ENCODE measurements around the gene SUSD1.

Gene SUSD1

GRCh38 chr9:112110777-112111113 lies 64.4 kb downstream of the SUSD1 start:
- TF ChIP-seq INSM2 (tag by site-specific recombination; IDR thresholded peaks at IDR 0.05) = no peak
- no peak for TF ChIP-seq ZNF768 (tag by site-specific recombination; IDR thresholded peaks at IDR 0.05)
- no peak for TF ChIP-seq ZNF549 (tag by site-specific recombination; IDR thresholded peaks at IDR 0.05)
- no peak for TF ChIP-seq ZBTB49 (tag by site-specific recombination; IDR thresholded peaks at IDR 0.05; ENCODE audit: low read depth)
- TF ChIP-seq KLF7 (tag by site-specific recombination; IDR thresholded peaks at IDR 0.05; ENCODE audit: borderline replicate concordance) = no peak
- TF ChIP-seq ZNF169 (tag by site-specific recombination; IDR thresholded peaks at IDR 0.05) = no peak
- TF ChIP-seq AEBP2 (tag by site-specific recombination; IDR thresholded peaks at IDR 0.05; ENCODE audit: borderline replicate concordance) = no peak
- TF ChIP-seq ZNF830 (tag by site-specific recombination; IDR thresholded peaks at IDR 0.05; ENCODE audit: low read depth) = no peak
- TF ChIP-seq ZSCAN30 (tag by site-specific recombination; IDR thresholded peaks at IDR 0.05) = no peak
- TF ChIP-seq ATF2 (tag by site-specific recombination; IDR thresholded peaks at IDR 0.05; ENCODE audit: low read depth) = no peak
- TF ChIP-seq ZNF416 (tag by site-specific recombination; IDR thresholded peaks at IDR 0.05) = no peak
- TF ChIP-seq ZBTB44 (tag by site-specific recombination; IDR thresholded peaks at IDR 0.05) = no peak
- no peak for TF ChIP-seq HOXA7 (CRISPR knock-in tag; IDR thresholded peaks at IDR 0.05; ENCODE audit: borderline replicate concordance)
- no peak for TF ChIP-seq ZBTB7A (tag by site-specific recombination; IDR thresholded peaks at IDR 0.05; ENCODE audit: low read depth)
- no peak for TF ChIP-seq ZNF23 (tag by site-specific recombination; IDR thresholded peaks at IDR 0.05; ENCODE audit: borderline replicate concordance)
- TF ChIP-seq BCL11B (tag by site-specific recombination; IDR thresholded peaks at IDR 0.05; ENCODE audit: low read depth) = no peak
- TF ChIP-seq ZNF518A (tag by site-specific recombination; conservative IDR thresholded peaks at IDR 0.05; ENCODE audit: low read depth) = no peak
- TF ChIP-seq ZNF404 (tag by site-specific recombination; IDR thresholded peaks at IDR 0.05) = no peak
- no peak for TF ChIP-seq PRDM6 (tag by site-specific recombination; IDR thresholded peaks at IDR 0.05)
- H3K36me3 ChIP-seq (ENCODE audit: control insufficient read depth in 2 of 2, insufficient read depth in 1 of 2, low read length in 2 of 2) = peaks cover 0 to 4% of the 10 kb centered on the region in 2 experiments; a peak in 2 of 3 replicates
- H3K4me3 ChIP-seq (ENCODE audit: low read depth, low read length) = no peak overlapping the region
- no peak overlapping the region for H3K27ac ChIP-seq (ENCODE audit: extremely low read depth, low read depth, low read length)
- ChIA-PET POLR2A (no interaction called here), CTCF (interaction anchor here (0.5 to 2.5 kb wide), 7 partner anchors 11 to 340 kb away, joined by 3 to 26 read pairs (median 4); no protein-coding TSS in a partner anchor)
- H3K4me1 ChIP-seq (ENCODE audit: control insufficient read depth, insufficient read depth, low read length) = peaks cover 5% of the 10 kb centered on the region; the same call in 1 of the 2 replicates
- H3K9me3 ChIP-seq (ENCODE audit: control insufficient read depth, insufficient read depth, low read depth, low read length) = no peaks in the 10 kb centered on the region

Data from HEK293 (cell line).